ENCODE measurements around the gene FKBP5. TPM values are rescaled to one million over a fixed set of nuclear protein-coding genes. Genes with fewer than 3 reads are reported as not detected.
"Not testable (repeated sequence)": the region's sequence is repeated elsewhere in the genome, so short reads cannot be mapped to it uniquely, and the experiment has no call there.

The FKBP5 gene
- total and polyA plus RNA-seq, 5 experiments from 2014 or later, result 75.4 to 297 (median 108) TPM

DNA sequence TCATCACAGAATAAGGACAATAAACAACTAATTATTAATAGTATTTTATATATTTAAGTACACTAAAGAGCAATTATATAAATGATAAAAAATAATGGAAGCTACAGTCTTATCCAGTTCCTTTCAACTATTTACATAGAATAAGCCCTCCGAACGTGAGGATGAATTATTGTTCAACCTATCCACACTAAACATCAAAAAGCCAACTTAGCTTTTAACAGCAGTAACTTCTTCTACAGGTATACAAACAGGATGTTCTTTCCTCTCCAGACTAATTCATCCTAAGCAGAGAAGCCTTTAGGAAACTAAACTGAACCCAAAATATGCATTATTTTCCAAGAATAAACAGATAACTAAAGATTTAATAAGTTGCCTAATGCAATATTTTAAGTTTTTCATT lies 2.3 kb downstream of the FKBP5 start:
- POLR2A ChIA-PET, result interaction anchor here (1.0 to 3.6 kb wide), 10 partner anchors 14 to 163 kb away, joined by 3 to 36 read pairs (median 6); partner anchors contain the start of gene ARMC12
- peak overlapping the region in 7 of 10 donors; percentile 68 to 99 (median 88) for H3K27ac Mint-ChIP-seq
- ATAC-seq (no peak), DNase-seq (no peak)
- H3K36me3 Mint-ChIP-seq, result peaks cover 4 to 22% (median 5%) of the 10 kb centered on the region in 3 donors
- H3K4me1 Mint-ChIP-seq, result peaks cover 15 to 30% (median 28%) of the 10 kb centered on the region in 4 donors
- peak overlapping the region; percentile 97 to 100 (median 98) for H3K4me3 Mint-ChIP-seq
- no peaks in the 10 kb centered on the region for H3K9me3 Mint-ChIP-seq
- no peaks in the 10 kb centered on the region for H3K27me3 Mint-ChIP-seq

DNA sequence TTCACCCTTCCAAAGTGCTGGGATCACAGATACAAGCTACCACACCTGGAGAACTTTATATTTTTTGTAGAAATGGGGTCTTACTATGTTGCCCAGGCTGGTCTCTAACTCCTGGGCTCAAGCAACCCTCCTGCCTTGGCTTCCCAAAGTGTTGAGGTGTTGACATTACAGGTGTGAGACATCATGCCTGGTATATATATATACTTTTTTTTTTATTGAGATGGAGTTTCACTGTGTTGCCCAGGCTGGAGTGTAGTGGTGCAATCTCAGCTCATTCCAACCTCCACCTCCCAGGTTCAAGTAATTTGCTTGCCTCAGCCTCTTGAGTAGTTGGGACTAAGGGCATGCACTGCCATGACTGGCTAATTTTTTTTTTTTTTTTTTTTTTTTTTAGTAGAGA lies 5.4 kb downstream of the FKBP5 start:
- Mint-ChIP-seq H3K9me3 (no peaks in the 10 kb centered on the region), H3K4me3 (peak overlapping the region in 5 of 10 donors; percentile 19 to 51 (median 33)), H3K4me1 (peaks cover 16 to 54% (median 46%) of the 10 kb centered on the region in 4 donors), H3K27ac (peak overlapping the region in 7 of 10 donors; percentile 39 to 94 (median 66)), H3K36me3 (peaks cover 4 to 48% (median 16%) of the 10 kb centered on the region in 3 donors), H3K27me3 (no peaks in the 10 kb centered on the region)
- POLR2A ChIA-PET, result interaction anchor here (0.6 to 2.2 kb wide), 6 partner anchors 10 to 239 kb away, joined by 4 to 21 read pairs (median 6); no protein-coding TSS in a partner anchor
- ATAC-seq (no peak), DNase-seq (no peak)

DNA sequence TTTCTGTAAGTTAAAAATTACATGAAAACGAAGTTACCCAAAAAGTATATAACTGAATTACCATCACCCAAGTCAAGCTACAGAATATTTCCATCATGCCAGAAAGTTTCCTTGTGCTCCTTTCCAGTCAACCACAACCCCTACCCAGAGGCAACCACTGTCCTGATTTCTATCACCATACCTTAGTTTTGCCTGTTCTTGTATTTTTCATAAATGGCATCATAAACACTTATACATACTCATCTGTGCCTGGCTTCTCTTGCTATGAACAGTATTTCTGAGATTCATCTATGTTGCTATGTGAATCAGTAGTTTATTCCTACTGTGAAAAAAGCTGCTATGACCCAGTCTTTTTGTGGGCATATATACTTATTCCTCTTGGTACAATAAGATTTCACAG lies 7.4 kb downstream of the FKBP5 start:
- H3K27ac Mint-ChIP-seq, result peak overlapping the region in 9 of 10 donors; percentile 26 to 94 (median 60)
- peak overlapping the region in 9 of 10 donors; percentile 3 to 62 (median 41) for H3K4me3 Mint-ChIP-seq
- H3K36me3 Mint-ChIP-seq, result peaks cover 0 to 57% (median 22%) of the 10 kb centered on the region in 3 donors
- H3K9me3 Mint-ChIP-seq, result no peaks in the 10 kb centered on the region
- no peaks in the 10 kb centered on the region for H3K27me3 Mint-ChIP-seq
- peak in 1 of 2 donors; percentile 23 for ATAC-seq
- H3K4me1 Mint-ChIP-seq, result peaks cover 23 to 70% (median 61%) of the 10 kb centered on the region in 4 donors
- DNase-seq, result no peak
- POLR2A ChIA-PET, result interaction anchor here (0.5 to 1.5 kb wide), 6 partner anchors 8 to 67 kb away, joined by 3 to 8 read pairs (median 4); no protein-coding TSS in a partner anchor

DNA sequence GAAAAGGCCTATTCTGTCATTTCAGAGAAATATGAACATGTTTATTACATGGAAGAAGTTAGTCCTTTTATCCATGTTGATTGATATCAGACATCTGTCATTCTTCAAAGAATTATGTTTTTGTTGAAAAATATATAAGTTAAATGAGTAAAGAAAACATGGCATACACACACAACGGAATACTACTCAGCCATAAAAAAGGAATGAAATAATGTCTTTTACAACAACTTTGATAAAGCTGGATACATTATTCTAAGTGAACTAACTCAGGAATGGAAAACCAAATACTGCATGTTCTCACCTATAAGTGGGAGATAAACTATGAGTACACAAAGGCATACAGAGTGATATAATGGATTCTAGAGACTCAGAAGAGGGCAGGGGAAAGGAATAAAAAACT lies 9.3 kb downstream of the FKBP5 start:
- peaks cover 0 to 56% (median 22%) of the 10 kb centered on the region in 3 donors for H3K36me3 Mint-ChIP-seq
- POLR2A ChIA-PET, result interaction anchor here (0.6 to 1.9 kb wide), 4 partner anchors 9 to 77 kb away, joined by 3 to 7 read pairs (median 4); no protein-coding TSS in a partner anchor
- H3K9me3 Mint-ChIP-seq, result no peaks in the 10 kb centered on the region
- H3K4me3 Mint-ChIP-seq, result peak overlapping the region in 4 of 10 donors; percentile 5 to 53 (median 44)
- peak overlapping the region in 7 of 10 donors; percentile 8 to 94 (median 60) for H3K27ac Mint-ChIP-seq
- no peaks in the 10 kb centered on the region for H3K27me3 Mint-ChIP-seq
- peaks cover 33 to 89% (median 78%) of the 10 kb centered on the region in 4 donors for H3K4me1 Mint-ChIP-seq
- DNase-seq (no peak), ATAC-seq (no peak)

DNA sequence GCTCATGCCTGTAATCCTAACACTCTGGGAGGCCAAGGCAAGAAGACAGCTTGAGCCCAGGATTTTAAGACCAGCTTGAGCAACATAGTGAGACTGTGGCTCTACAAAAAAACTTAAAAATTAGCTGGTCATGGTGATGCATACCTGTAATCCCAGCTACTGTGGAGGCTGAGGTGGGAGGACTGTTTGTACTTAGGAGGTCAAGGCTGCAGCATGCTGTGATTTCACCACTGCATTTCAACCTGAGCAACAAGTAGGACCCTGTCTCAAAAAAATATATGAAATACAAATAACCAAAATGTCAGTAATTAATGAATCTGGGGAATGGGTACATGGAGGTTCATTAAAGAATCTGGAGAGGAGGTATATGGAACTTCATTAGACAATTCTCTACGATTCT lies 9.9 kb downstream of the FKBP5 start:
- H3K9me3 Mint-ChIP-seq, result no peaks in the 10 kb centered on the region
- peaks cover 0 to 54% (median 22%) of the 10 kb centered on the region in 3 donors for H3K36me3 Mint-ChIP-seq
- peaks cover 37 to 94% (median 84%) of the 10 kb centered on the region in 4 donors for H3K4me1 Mint-ChIP-seq
- H3K4me3 Mint-ChIP-seq, result peak overlapping the region in 8 of 10 donors; percentile 4 to 79 (median 48)
- no peak for DNase-seq
- no peak for ATAC-seq
- H3K27ac Mint-ChIP-seq, result peak overlapping the region in 9 of 10 donors; percentile 18 to 94 (median 67)
- POLR2A ChIA-PET, result interaction anchor here (0.6 to 1.9 kb wide), 3 partner anchors 12 to 77 kb away, joined by 3 to 7 read pairs (median 3); no protein-coding TSS in a partner anchor
- no peaks in the 10 kb centered on the region for H3K27me3 Mint-ChIP-seq

DNA sequence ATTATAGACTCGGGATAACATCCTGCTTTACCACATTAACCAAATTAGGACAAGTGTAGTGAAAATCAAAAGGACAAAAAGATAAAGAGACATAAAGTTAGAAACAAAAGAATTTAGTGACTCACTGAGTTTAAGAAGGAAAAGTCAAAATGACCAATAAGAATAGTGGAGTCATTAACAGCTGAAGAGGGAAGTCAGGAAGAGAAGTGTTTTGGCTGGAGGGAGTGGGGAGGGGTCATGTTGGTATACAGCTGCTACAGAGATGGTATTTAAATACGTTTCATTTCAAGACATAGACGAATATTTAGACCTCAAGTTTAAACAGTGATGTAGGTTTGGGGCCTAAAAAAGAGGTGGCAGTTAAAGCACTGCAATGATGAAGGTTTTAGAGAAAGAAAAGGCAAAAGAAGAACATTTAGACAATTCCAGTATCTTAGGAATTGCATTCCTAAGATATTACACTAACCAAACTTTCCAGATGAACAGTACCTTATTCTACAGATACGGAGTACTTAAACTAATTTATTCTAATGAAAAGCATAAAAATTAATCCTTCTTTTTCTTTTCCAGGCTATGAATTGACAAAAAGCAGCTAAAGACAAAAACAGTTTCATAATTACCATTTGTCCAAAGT lies 10.6 kb downstream of the FKBP5 start:
- H3K4me3 Mint-ChIP-seq, result peak overlapping the region; percentile 31 to 81 (median 58)
- H3K36me3 Mint-ChIP-seq, result peaks cover 0 to 56% (median 22%) of the 10 kb centered on the region in 3 donors
- POLR2A ChIA-PET, result interaction anchor here (0.7 to 1.9 kb wide), 5 partner anchors 12 to 98 kb away, joined by 3 to 7 read pairs (median 3); no protein-coding TSS in a partner anchor
- peaks cover 38 to 98% (median 89%) of the 10 kb centered on the region in 4 donors for H3K4me1 Mint-ChIP-seq
- ATAC-seq (peak; percentile 10 to 32), DNase-seq (no peak)
- no peaks in the 10 kb centered on the region for H3K27me3 Mint-ChIP-seq
- no peaks in the 10 kb centered on the region for H3K9me3 Mint-ChIP-seq
- peak overlapping the region; percentile 46 to 94 (median 82) for H3K27ac Mint-ChIP-seq

DNA sequence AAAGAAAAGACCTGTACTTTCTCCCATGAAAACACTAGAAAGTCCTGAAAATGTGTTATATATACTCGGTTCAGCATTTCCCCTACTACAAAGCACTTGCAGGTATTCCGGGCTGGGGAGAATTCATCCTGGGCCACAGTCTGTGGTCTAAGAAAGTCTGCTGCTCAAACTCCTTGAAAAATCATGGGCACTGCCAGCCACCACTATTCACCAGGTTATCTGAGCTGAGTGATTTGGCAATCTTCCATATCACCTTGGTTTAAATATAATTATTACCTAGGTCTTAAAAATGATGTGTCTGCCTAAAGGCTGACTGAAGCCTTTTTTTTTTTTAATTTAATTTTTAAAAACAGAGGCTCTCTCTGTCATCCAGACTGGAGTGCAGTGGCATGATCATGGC lies 11.3 kb downstream of the FKBP5 start:
- Mint-ChIP-seq H3K36me3 (peaks cover 0 to 57% (median 25%) of the 10 kb centered on the region in 3 donors), H3K4me3 (peak overlapping the region in 8 of 10 donors; percentile 31 to 79 (median 58)), H3K27me3 (no peaks in the 10 kb centered on the region), H3K27ac (peak overlapping the region; percentile 50 to 94 (median 82)), H3K4me1 (peaks cover 36 to 98% (median 91%) of the 10 kb centered on the region in 4 donors), H3K9me3 (no peaks in the 10 kb centered on the region)
- POLR2A ChIA-PET, result interaction anchor here (0.7 to 1.9 kb wide), 4 partner anchors 11 to 97 kb away, joined by 3 to 7 read pairs (median 4); no protein-coding TSS in a partner anchor
- DNase-seq (no peak), ATAC-seq (peak; percentile 5 to 26)

DNA sequence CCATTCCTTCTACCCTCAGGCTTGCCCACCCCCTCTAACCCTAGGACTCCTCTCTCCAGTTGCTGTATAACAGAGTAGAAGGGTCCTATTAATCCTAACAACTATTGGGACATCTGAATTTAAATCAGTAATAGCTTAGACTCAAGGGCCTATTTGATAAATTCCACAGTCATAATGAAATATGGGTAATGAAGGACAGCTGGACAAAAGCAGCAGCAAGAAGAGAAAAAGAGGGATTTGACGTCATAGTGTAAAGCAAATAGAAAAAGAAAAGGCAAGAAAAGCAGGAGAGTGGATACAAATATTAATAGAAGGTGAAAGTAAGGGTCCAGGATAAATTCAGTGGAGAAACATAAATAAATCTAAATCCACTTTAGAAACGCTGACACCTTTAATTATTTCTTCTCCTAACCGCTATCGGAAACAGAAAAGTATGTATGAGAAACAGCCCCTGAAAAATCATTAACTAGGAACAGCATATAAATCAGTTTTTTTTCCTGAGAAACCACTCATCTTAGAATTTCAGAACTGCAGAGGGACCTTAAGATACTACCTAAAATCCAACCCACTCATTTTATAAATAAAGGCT lies 12.8 kb downstream of the FKBP5 start:
- ATAC-seq (no peak), DNase-seq (no peak)
- POLR2A ChIA-PET, result no interaction called here
- peaks cover 28 to 87% (median 84%) of the 10 kb centered on the region in 4 donors for H3K4me1 Mint-ChIP-seq
- peaks cover 0 to 50% (median 23%) of the 10 kb centered on the region in 3 donors for H3K36me3 Mint-ChIP-seq
- H3K27me3 Mint-ChIP-seq, result no peaks in the 10 kb centered on the region
- no peaks in the 10 kb centered on the region for H3K9me3 Mint-ChIP-seq
- peak overlapping the region in 8 of 10 donors; percentile 1 to 58 (median 52) for H3K4me3 Mint-ChIP-seq
- peak overlapping the region; percentile 31 to 96 (median 80) for H3K27ac Mint-ChIP-seq

DNA sequence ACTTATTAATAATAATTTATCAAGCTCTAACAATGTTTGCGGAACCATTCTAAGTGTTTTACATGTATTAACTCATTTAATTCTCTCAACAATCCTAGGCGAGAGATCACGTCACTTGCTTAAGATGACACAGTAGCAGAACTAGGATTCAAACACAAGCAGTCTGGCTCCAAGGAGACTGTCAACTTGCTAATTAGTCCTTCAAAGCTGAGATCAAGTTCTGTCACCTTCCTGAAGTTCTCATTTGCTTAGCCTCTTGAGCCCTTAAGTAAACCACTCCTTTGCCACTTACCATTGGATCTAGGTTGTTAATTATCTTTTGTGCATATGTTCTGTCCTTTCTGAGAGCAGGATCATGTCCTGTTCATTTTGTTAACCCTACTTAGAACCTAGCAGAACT lies 14.1 kb downstream of the FKBP5 start:
- Mint-ChIP-seq H3K9me3 (no peaks in the 10 kb centered on the region), H3K36me3 (peaks cover 0 to 47% (median 23%) of the 10 kb centered on the region in 3 donors), H3K4me3 (peak overlapping the region in 9 of 10 donors; percentile 23 to 67 (median 45)), H3K27ac (peak overlapping the region; percentile 77 to 96 (median 88)), H3K4me1 (peaks cover 27 to 90% (median 77%) of the 10 kb centered on the region in 4 donors), H3K27me3 (no peaks in the 10 kb centered on the region)
- POLR2A ChIA-PET, result interaction anchor here (0.6 to 2.4 kb wide), 7 partner anchors 9 to 58 kb away, joined by 3 to 9 read pairs (median 5); no protein-coding TSS in a partner anchor
- ATAC-seq (no peak), DNase-seq (no peak)

DNA sequence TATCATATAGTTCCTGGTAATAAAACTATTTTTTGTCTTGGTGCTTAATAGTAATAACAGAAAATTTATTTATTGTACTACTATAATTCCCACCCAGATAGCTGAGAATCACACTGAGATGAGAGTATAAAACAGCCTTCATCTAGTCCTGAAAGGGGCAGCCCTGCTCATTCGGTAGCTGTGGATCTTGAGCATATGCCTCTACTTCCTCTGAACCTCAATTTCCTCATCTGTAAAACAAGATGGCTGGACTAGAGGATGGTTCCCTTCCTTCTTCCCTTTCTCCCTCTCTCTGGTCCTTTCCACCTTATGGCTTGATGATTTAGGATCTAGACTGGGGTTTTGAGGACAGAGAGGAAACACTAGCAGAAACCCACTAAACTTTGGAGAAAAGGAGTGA lies 15.0 kb downstream of the FKBP5 start:
- H3K36me3 Mint-ChIP-seq, result peaks cover 0 to 38% (median 15%) of the 10 kb centered on the region in 3 donors
- peaks cover 27 to 90% (median 77%) of the 10 kb centered on the region in 4 donors for H3K4me1 Mint-ChIP-seq
- POLR2A ChIA-PET, result interaction anchor here (1.1 to 2.4 kb wide), 6 partner anchors 8 to 58 kb away, joined by 3 to 9 read pairs (median 6); no protein-coding TSS in a partner anchor
- peak overlapping the region; percentile 77 to 96 (median 88) for H3K27ac Mint-ChIP-seq
- H3K4me3 Mint-ChIP-seq, result peak overlapping the region in 8 of 10 donors; percentile 23 to 71 (median 55)
- no peaks in the 10 kb centered on the region for H3K9me3 Mint-ChIP-seq
- DNase-seq (no peak), ATAC-seq (peak; percentile 37 to 61)
- H3K27me3 Mint-ChIP-seq, result no peaks in the 10 kb centered on the region

DNA sequence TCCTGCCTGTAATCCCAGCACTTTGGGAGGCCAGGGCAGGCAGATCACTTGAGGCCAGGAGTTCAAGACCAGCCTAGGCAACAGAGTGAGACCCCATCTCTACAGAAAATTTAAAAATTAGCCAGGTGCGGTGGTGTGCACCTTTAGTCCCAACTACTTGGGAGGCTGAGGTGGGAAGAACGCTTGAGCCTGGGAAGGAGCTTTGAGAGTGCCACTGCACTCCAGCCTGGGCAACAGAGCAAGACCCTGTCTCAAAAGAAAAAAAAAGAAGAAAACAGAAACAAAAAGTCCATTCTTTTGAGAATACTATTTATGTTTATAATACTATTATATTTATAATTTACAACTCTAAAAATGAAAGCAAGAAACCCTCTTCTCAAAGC lies 15.4 kb downstream of the FKBP5 start:
- peaks cover 27 to 90% (median 75%) of the 10 kb centered on the region in 4 donors for H3K4me1 Mint-ChIP-seq
- H3K27ac Mint-ChIP-seq, result peak overlapping the region in 9 of 10 donors; percentile 29 to 94 (median 83)
- not testable (repeated sequence) for DNase-seq, H3K9me3 Mint-ChIP-seq, ATAC-seq, H3K27me3 Mint-ChIP-seq
- H3K4me3 Mint-ChIP-seq, result peak overlapping the region in 7 of 10 donors; percentile 3 to 52 (median 34)
- POLR2A ChIA-PET, result interaction anchor here (1.1 to 2.4 kb wide), 4 partner anchors 8 to 59 kb away, joined by 3 to 9 read pairs (median 6); no protein-coding TSS in a partner anchor
- H3K36me3 Mint-ChIP-seq, result peaks cover 0 to 34% (median 12%) of the 10 kb centered on the region in 3 donors

DNA sequence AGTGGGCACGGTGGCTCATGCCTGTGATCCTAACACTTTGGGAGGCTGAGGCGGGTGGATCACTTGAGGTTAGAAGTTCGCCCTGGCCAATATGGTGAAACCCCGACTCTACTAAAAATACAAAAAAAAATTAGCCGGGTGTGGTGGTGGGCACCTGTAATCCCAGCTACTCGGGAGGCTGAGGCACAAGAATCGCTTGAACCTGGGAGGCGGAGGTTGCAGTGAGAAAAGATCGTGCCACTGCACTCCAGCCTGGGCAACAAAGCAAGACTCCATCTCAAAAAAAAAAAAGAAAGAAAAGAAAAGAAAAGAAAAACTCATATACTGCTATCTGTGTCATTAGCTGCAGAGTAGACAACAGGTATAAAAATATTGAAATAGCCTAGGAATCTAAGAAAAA lies 18.3 kb downstream of the FKBP5 start:
- Mint-ChIP-seq H3K36me3 (peaks cover 0 to 28% (median 6%) of the 10 kb centered on the region in 3 donors), H3K27ac (peak overlapping the region; percentile 34 to 98 (median 92)), H3K4me3 (peak overlapping the region in 7 of 10 donors; percentile 15 to 68 (median 44)), H3K4me1 (peaks cover 16 to 81% (median 57%) of the 10 kb centered on the region in 4 donors)
- POLR2A ChIA-PET, result interaction anchor here (0.6 to 0.8 kb wide), 3 partner anchors 9 to 23 kb away, joined by 4 read pairs; no protein-coding TSS in a partner anchor
- not testable (repeated sequence) for H3K27me3 Mint-ChIP-seq, DNase-seq, H3K9me3 Mint-ChIP-seq, ATAC-seq

Data from naive thymus-derived CD8-positive, alpha-beta T cell (primary cell).